CD4-positive, alpha-beta T cell (primary cell): ENCODE results near the gene FBXL12. TPM values are rescaled to one million over a fixed set of nuclear protein-coding genes. Genes with fewer than 3 reads are reported as not detected.

Experiments used
- ATAC-seq: fragments of 200-7000 bp; cut with Tn5 transposase; one replicate; pipeline ENCODE4 v1.10.0; 2022; ENCODE audit warnings: mild to moderate bottlenecking; ENCODE audit not compliant: poor library complexity
- CTCF ChIA-PET: fragments of 350-600 bp; sonication (Branson Sonifier 250); formaldehyde crosslinking; loops from one replicate; lab custom pipeline; 2021; ENCODE audit warnings: antibody characterized with exemption, inconsistent platforms; lab: Charles Lee
- POLR2A ChIA-PET: fragments of 350-600 bp; sonication (Branson Sonifier 250); formaldehyde crosslinking; loops from one replicate; lab custom pipeline; 2021; ENCODE audit warnings: antibody characterized with exemption, inconsistent platforms; lab: Charles Lee
- DNase-seq, 14 experiments: peaks; one replicate each; pipeline ENCODE4 v3.0.0-alpha.2; 2013 to 2020; ENCODE audit warnings: mixed read lengths in 2 of 14
- H3K27ac ChIP-seq, 2 donors: one replicate each; pipeline versions ENCODE4 v1.5.1 to v1.7.0; 2013; ENCODE audit warnings: low read length in 2 of 2, low read depth in 1 of 2, mild to moderate bottlenecking in 1 of 2
- H3K27me3 ChIP-seq, 2 experiments: 1 replicate in 1 of 2; 2 replicates in 1 of 2; pipeline versions ENCODE4 v1.6.1 to v1.7.0; 2013; ENCODE audit warnings: low read length in 2 of 2, control low read depth in 1 of 2, mild to moderate bottlenecking in 1 of 2, moderate library complexity in 1 of 2; ENCODE audit not compliant: insufficient read depth in 2 of 2, control insufficient read depth in 1 of 2
- H3K36me3 ChIP-seq: one replicate; pipeline ENCODE4 v1.6.1; 2013; ENCODE audit warnings: low read length, control low read depth; ENCODE audit not compliant: insufficient read depth
- H3K4me1 ChIP-seq: one replicate; pipeline ENCODE4 v1.6.1; 2013; ENCODE audit warnings: low read length, control low read depth; ENCODE audit not compliant: insufficient read depth
- H3K4me3 ChIP-seq: one replicate; pipeline ENCODE4 v1.5.1; 2013; ENCODE audit warnings: mild to moderate bottlenecking, low read length, moderate library complexity
- H3K9me3 ChIP-seq, 2 experiments: 1 replicate in 1 of 2; 2 replicates in 1 of 2; pipeline versions ENCODE4 v1.6.1 to v1.7.0; 2013; ENCODE audit warnings: low read length in 2 of 2, mild to moderate bottlenecking in 2 of 2, control low read depth in 1 of 2, moderate library complexity in 1 of 2; ENCODE audit not compliant: control insufficient read depth in 1 of 2, insufficient read depth in 1 of 2
- H3K27ac Mint-ChIP-seq: one replicate; pipeline ENCODE4 v1.8.0; 2020; ENCODE audit warnings: mixed read lengths
- H3K27me3 Mint-ChIP-seq: one replicate; pipeline ENCODE4 v1.8.0; 2021; ENCODE audit warnings: mixed read lengths
- H3K36me3 Mint-ChIP-seq: one replicate; pipeline ENCODE4 v1.8.0; 2021; ENCODE audit warnings: low read depth, mixed read lengths
- H3K4me1 Mint-ChIP-seq: one replicate; pipeline ENCODE4 v1.8.0; 2021; ENCODE audit warnings: low read depth, mixed read lengths
- H3K4me3 Mint-ChIP-seq: one replicate; pipeline ENCODE4 v1.8.0; 2020; ENCODE audit warnings: mild to moderate bottlenecking, mixed read lengths
- H3K9me3 Mint-ChIP-seq: one replicate; pipeline ENCODE4 v1.8.0; 2020; ENCODE audit warnings: mixed read lengths
- CTCF ChIP-seq: fragments of 200-600 bp; IDR thresholded peaks from one replicate; pipeline ENCODE4 v1.8.0; 2022; ENCODE audit warnings: antibody characterized with exemption, mild to moderate bottlenecking
- intact Hi-C, 2 experiments: fragments of 100-400 bp; cut with DNase I in 1 of 2; cut with micrococcal nuclease in 1 of 2; formaldehyde crosslinking; loops; one replicate each; pipeline versions ENCODE4 v1.15.1 to v1.9.0; 2023 to 2025; cut with DNase I, micrococcal nuclease
- total RNA-seq, 174 experiments: library from RNA in 2 of 174; stranded (reverse) in 2 of 174; gene quantifications; one replicate each; pipeline ENCODE4 v1.2.3 and lab custom pipeline; 2021 to 2026

The FBXL12 gene
- total RNA-seq, 2 experiments from 2014 or later, result 33.4 to 38.4 TPM

- Mint-ChIP-seq H3K4me1 (peaks cover 34% of the 10 kb centered on the region), H3K27me3 (no peaks in the 10 kb centered on the region), H3K27ac (peak overlapping the region; percentile 70), H3K9me3 (no peaks in the 10 kb centered on the region), H3K36me3 (peaks cover 18% of the 10 kb centered on the region), H3K4me3 (peak overlapping the region; percentile 13)
- POLR2A ChIA-PET, result interaction anchor here (1.0 to 1.6 kb wide), 2 partner anchors 9 to 16 kb away, joined by 3 to 11 read pairs; partner anchors contain the start of gene FBXL12
- CTCF ChIA-PET, result no interaction called here
- peak in 10 of 14 experiments; percentile 17 to 82 (median 36) for DNase-seq
- ATAC-seq, result peak; percentile 87
- Histone ChIP-seq H3K27me3 (no peaks in the 10 kb centered on the region), H3K4me3 (no peak overlapping the region), H3K9me3 (no peaks in the 10 kb centered on the region), H3K4me1 (peaks cover 50% of the 10 kb centered on the region), H3K27ac (peak overlapping the region; percentile 61 to 69), H3K36me3 (peaks cover 22% of the 10 kb centered on the region)
- TF ChIP-seq CTCF, result no peak
- intact Hi-C loops, result no loop called here
Measured at GRCh38 chr19:9808855-9809824, 9.7 kb downstream of the FBXL12 start.

- Mint-ChIP-seq H3K36me3 (peaks cover 13% of the 10 kb centered on the region), H3K27me3 (no peaks in the 10 kb centered on the region), H3K4me1 (peaks cover 35% of the 10 kb centered on the region), H3K27ac (peak overlapping the region; percentile 70), H3K4me3 (no peak overlapping the region), H3K9me3 (no peaks in the 10 kb centered on the region)
- H3K27me3 ChIP-seq, result no peaks in the 10 kb centered on the region
- peak overlapping the region; percentile 41 to 47 for H3K27ac ChIP-seq
- CTCF ChIA-PET, result no interaction called here
- no peak overlapping the region for H3K4me3 ChIP-seq
- peaks cover 50% of the 10 kb centered on the region for H3K4me1 ChIP-seq
- DNase-seq, result no peak
- TF ChIP-seq CTCF, result no peak
- H3K9me3 ChIP-seq, result no peaks in the 10 kb centered on the region
- H3K36me3 ChIP-seq, result peaks cover 18% of the 10 kb centered on the region
- ATAC-seq, result no peak
- POLR2A ChIA-PET, result interaction anchor here (1.5 kb wide), 1 partner anchor 12 kb away, joined by 4 read pairs; the partner anchor contains the start of gene FBXL12
- intact Hi-C loops, result no loop called here
Measured at GRCh38 chr19:9806803-9807202, 12.1 kb downstream of the FBXL12 start.

GRCh38 chr19:9801976-9802375 is 16.9 kb downstream of the FBXL12 start:
- Histone ChIP-seq H3K9me3 (no peaks in the 10 kb centered on the region), H3K27ac (no peak overlapping the region), H3K4me1 (peaks cover 24% of the 10 kb centered on the region), H3K27me3 (no peaks in the 10 kb centered on the region), H3K36me3 (no peaks in the 10 kb centered on the region), H3K4me3 (no peak overlapping the region)
- Mint-ChIP-seq H3K27ac (no peak overlapping the region), H3K9me3 (no peaks in the 10 kb centered on the region), H3K4me1 (peaks cover 25% of the 10 kb centered on the region), H3K36me3 (no peaks in the 10 kb centered on the region), H3K4me3 (no peak overlapping the region), H3K27me3 (no peaks in the 10 kb centered on the region)
- intact Hi-C loops, result no loop called here
- ChIA-PET CTCF (no interaction called here), POLR2A (no interaction called here)
- ATAC-seq, result no peak
- no peak for TF ChIP-seq CTCF
- no peak for DNase-seq
